Esophagus squamous epithelium (tissue), 5 donors: Measurements from ENCODE around the gene TERT. TPM values are rescaled to one million over a fixed set of nuclear protein-coding genes. Genes with fewer than 3 reads are reported as not detected.
"Not testable (repeated sequence)": the region's sequence is repeated elsewhere in the genome, so short reads cannot be mapped to it uniquely, and the experiment has no call there.

ENCODE experiments used
- DNase-seq: peaks from one replicate; lab custom pipeline; 2025; lab: John Stamatoyannopoulos, UW
- H3K27ac ChIP-seq, 4 donors: fragments of 200-600 bp; sonication (generic); one replicate each; pipeline ENCODE4 v1.5.1; 2016 to 2019; ENCODE audit warnings: mild to moderate bottlenecking in 1 of 4
- H3K27me3 ChIP-seq, 4 donors: fragments of 200-600 bp; sonication (generic); 1 replicate in 3 of 4; 2 replicates in 1 of 4; pipeline versions ENCODE4 v1.5.1 to v1.6.0; 2017 to 2021; ENCODE audit warnings: antibody characterized with exemption in 1 of 4
- H3K36me3 ChIP-seq, 3 donors: fragments of 200-600 bp; sonication (generic); one replicate each; pipeline ENCODE4 v1.5.1; 2016 to 2019
- H3K4me1 ChIP-seq, 3 donors: fragments of 200-600 bp; sonication (generic); one replicate each; pipeline ENCODE4 v1.5.1; 2017 to 2019
- H3K4me3 ChIP-seq, 4 donors: fragments of 200-600 bp; sonication (generic); 1 replicate in 3 of 4; 2 replicates in 1 of 4; pipeline ENCODE4 v1.5.1; 2016 to 2019; ENCODE audit warnings: mild to moderate bottlenecking in 2 of 4, moderate library complexity in 1 of 4
- H3K9me3 ChIP-seq, 3 donors: fragments of 200-600 bp; sonication (generic); one replicate each; pipeline ENCODE4 v1.5.1; 2016 to 2019
- CTCF ChIP-seq, 6 experiments: fragments of 450-650 bp in 4 of 6; fragments of 200-600 bp in 2 of 6; sonication (generic) in 2 of 6; IDR thresholded peaks; one replicate each; pipeline ENCODE4 v1.5.1; 2016 to 2019; ENCODE audit warnings: antibody characterized with exemption in 6 of 6, mild to moderate bottlenecking in 4 of 6, moderate library complexity in 4 of 6
- POLR2A ChIP-seq, 4 donors: fragments of 450-650 bp; IDR thresholded peaks; one replicate each; pipeline ENCODE4 v1.6.1; 2017; ENCODE audit warnings: antibody characterized with exemption in 4 of 4, mild to moderate bottlenecking in 4 of 4, moderate library complexity in 3 of 4
- WGBS, 2 donors: methylation state at CpG; one replicate each; pipeline ENCODE4 v1.1.5; 2018; 5-methylcytosine and 5-hydroxymethylcytosine counted together
- intact Hi-C: fragments of 100-400 bp; cut with DNase I; formaldehyde crosslinking; loops from one replicate; pipeline ENCODE4 v1.15.0; 2022
- total RNA-seq, 4 donors: library from RNA; depleted of rRNA; stranded (reverse); fragments of >200 nt; gene quantifications; one replicate each; pipeline ENCODE4 v1.1.0, GENCODE V29; 2016
- donor health status: DM: yes; HTN: yes; CAD: no.

The TERT gene
- total RNA-seq, 4 donors from 2014 or later, result 0.19 to 9.5 (median 0.31) TPM; not detected in 1

GRCh38 chr5:1230551-1230950 lies 64.3 kb downstream of the TERT start:
- intact Hi-C loops, result no loop called here
- whole genome bisulfite sequencing, 2 donors, result 81% methylated on average over 11 of the region's 17 CpGs; no CpG with 5 or more reads in 1 of the 2 donors
- no peak overlapping the region for H3K4me3 ChIP-seq
- H3K27me3 ChIP-seq, result peaks cover 0 to 64% (median 0%) of the 10 kb centered on the region in 4 donors
- H3K27ac ChIP-seq, result no peak overlapping the region
- no peak for DNase-seq
- no peaks in the 10 kb centered on the region for H3K4me1 ChIP-seq
- TF ChIP-seq POLR2A (IDR thresholded peaks at IDR 0.05) (no peak), CTCF (IDR thresholded peaks at IDR 0.05) (no peak)
- no peaks in the 10 kb centered on the region for H3K36me3 ChIP-seq
- peaks cover 0 to 9% (median 0%) of the 10 kb centered on the region in 3 donors for H3K9me3 ChIP-seq

GRCh38 chr5:1229822-1230221 lies 65.0 kb downstream of the TERT start:
- Histone ChIP-seq H3K4me1 (no peaks in the 10 kb centered on the region), H3K36me3 (no peaks in the 10 kb centered on the region), H3K27ac (no peak overlapping the region), H3K4me3 (no peak overlapping the region), H3K9me3 (peaks cover 0 to 2% (median 0%) of the 10 kb centered on the region in 3 donors), H3K27me3 (peaks cover 0 to 70% (median 0%) of the 10 kb centered on the region in 4 donors)
- WGBS, 2 donors, result 17 to 32% methylated on average over 7 of the region's 7 CpGs
- no peak for TF ChIP-seq POLR2A (IDR thresholded peaks at IDR 0.05)
- no peak for TF ChIP-seq CTCF (IDR thresholded peaks at IDR 0.05)
- DNase-seq, result no peak
- intact Hi-C loops, result no loop called here

- H3K4me3 ChIP-seq, H3K27ac ChIP-seq, intact Hi-C loops, DNase-seq, H3K4me1 ChIP-seq, H3K9me3 ChIP-seq, H3K36me3 ChIP-seq: not testable (repeated sequence)
- peaks cover 0 to 72% (median 0%) of the 10 kb centered on the region in 4 donors for H3K27me3 ChIP-seq
- 70 to 80% methylated on average over 11 of the region's 11 CpGs for WGBS, 2 donors
Observed at GRCh38 chr5:1229023-1229422, 65.8 kb downstream of the TERT start.

- intact Hi-C loops, result no loop called here
- Histone ChIP-seq H3K4me3 (no peak overlapping the region), H3K36me3 (no peaks in the 10 kb centered on the region), H3K27ac (no peak overlapping the region), H3K27me3 (peaks cover 0 to 72% (median 0%) of the 10 kb centered on the region in 4 donors), H3K9me3 (no peaks in the 10 kb centered on the region), H3K4me1 (no peaks in the 10 kb centered on the region)
- no peak for DNase-seq
- 55 to 59% methylated on average over 14 to 15 of the region's 15 CpGs for WGBS, 2 donors
- no peak for TF ChIP-seq POLR2A (IDR thresholded peaks at IDR 0.05)
- no peak for TF ChIP-seq CTCF (IDR thresholded peaks at IDR 0.05)
Observed at GRCh38 chr5:1228120-1228519, 66.7 kb downstream of the TERT start.

GRCh38 chr5:1227667-1228066 lies 67.2 kb downstream of the TERT start:
- intact Hi-C loops, result no loop called here
- H3K4me1 ChIP-seq, result no peaks in the 10 kb centered on the region
- H3K36me3 ChIP-seq, result no peaks in the 10 kb centered on the region
- H3K4me3 ChIP-seq, result no peak overlapping the region
- no peak for DNase-seq
- TF ChIP-seq CTCF (IDR thresholded peaks at IDR 0.05) (no peak), POLR2A (IDR thresholded peaks at IDR 0.05) (no peak)
- H3K27ac ChIP-seq, result no peak overlapping the region
- peaks cover 0 to 72% (median 0%) of the 10 kb centered on the region in 4 donors for H3K27me3 ChIP-seq
- H3K9me3 ChIP-seq, result no peaks in the 10 kb centered on the region
- 33 to 54% methylated on average over 13 to 14 of the region's 14 CpGs for WGBS, 2 donors
